ENCODE measurements around the gene DNMT3L.

DNA sequence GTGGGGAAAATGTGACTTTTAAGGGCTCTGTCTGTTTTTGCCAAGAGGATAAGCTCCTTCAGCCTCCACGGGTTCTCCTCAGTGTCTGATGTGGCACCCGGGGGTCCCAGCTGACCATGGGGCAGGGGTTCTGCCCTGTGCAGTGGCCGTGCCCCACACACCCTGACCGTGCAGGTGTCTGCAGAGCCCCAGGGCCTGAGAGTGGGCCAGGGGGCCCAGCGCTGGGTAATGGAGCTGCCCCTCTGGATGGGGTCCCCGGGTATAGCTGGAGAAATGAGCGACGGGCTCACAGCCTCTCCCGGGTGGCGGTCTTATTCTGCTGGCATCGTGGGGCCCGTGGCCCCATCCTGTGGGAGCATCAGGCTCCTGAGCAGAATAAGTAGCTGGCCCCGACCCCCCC lies 35.2 kb upstream of the DNMT3L start:
- TF ChIP-seq EP300 (IDR thresholded peaks at IDR 0.05) (no peak), POLR2AphosphoS5 (IDR thresholded peaks at IDR 0.05) (no peak), POLR2A (IDR thresholded peaks at IDR 0.05) (no peak)
- TF ChIP-seq, protein P1, sequence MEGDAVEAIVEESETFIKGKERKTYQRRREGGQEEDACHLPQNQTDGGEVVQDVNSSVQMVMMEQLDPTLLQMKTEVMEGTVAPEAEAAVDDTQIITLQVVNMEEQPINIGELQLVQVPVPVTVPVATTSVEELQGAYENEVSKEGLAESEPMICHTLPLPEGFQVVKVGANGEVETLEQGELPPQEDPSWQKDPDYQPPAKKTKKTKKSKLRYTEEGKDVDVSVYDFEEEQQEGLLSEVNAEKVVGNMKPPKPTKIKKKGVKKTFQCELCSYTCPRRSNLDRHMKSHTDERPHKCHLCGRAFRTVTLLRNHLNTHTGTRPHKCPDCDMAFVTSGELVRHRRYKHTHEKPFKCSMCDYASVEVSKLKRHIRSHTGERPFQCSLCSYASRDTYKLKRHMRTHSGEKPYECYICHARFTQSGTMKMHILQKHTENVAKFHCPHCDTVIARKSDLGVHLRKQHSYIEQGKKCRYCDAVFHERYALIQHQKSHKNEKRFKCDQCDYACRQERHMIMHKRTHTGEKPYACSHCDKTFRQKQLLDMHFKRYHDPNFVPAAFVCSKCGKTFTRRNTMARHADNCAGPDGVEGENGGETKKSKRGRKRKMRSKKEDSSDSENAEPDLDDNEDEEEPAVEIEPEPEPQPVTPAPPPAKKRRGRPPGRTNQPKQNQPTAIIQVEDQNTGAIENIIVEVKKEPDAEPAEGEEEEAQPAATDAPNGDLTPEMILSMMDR (IDR thresholded peaks at IDR 0.05), result no peak
